Activated CD4-positive, alpha-beta T cell treated with anti-CD3 and anti-CD28 coated beads, Interleukin-10, Interleukin-2, amounts not matched to agents 100 ng/mL and 50 ng/mL, durations not matched to agents 16 hours and 8 hours (primary cell): ENCODE measurements around the gene GHITM.
"Not testable (repeated sequence)": the region's sequence is repeated elsewhere in the genome, so short reads cannot be mapped to it uniquely, and the experiment has no call there.

Experiments used
- DNase-seq: peaks from one replicate; pipeline ENCODE4 v3.0.0-alpha.2; 2020

The GHITM gene

GRCh38 chr10:84139126-84140035, at the start of gene GHITM:
TSS of gene GHITM (plus strand) at chr10:84139509. CDS start at chr10:84141501, 1,992 bp downstream.
- DNase-seq, result peak; percentile 99

GRCh38 chr10:84095811-84096497, 43.4 kb upstream of the GHITM start:
- no peak for DNase-seq

- DNase-seq, result peak; percentile 5
These were observed 41.4 kb upstream of the GHITM start for GRCh38 chr10:84097787-84098353.

GRCh38 chr10:84098667-84099066, 40.6 kb upstream of the GHITM start:
- no peak for DNase-seq

GRCh38 chr10:84101042-84101441, 38.3 kb upstream of the GHITM start:
- DNase-seq, result no peak

- no peak for DNase-seq
These were observed 30.5 kb upstream of the GHITM start for GRCh38 chr10:84108797-84109196.

- DNase-seq, result not testable (repeated sequence)
These were observed 29.5 kb upstream of the GHITM start for GRCh38 chr10:84109772-84110171.

- DNase-seq, result not testable (repeated sequence)
These were observed 25.8 kb upstream of the GHITM start for GRCh38 chr10:84113468-84113867.

- no peak for DNase-seq
These were observed 25.1 kb upstream of the GHITM start for GRCh38 chr10:84114088-84114667.

GRCh38 chr10:84117204-84117603, 22.1 kb upstream of the GHITM start:
- DNase-seq, result peak; percentile 13

GRCh38 chr10:84117686-84118394, 21.5 kb upstream of the GHITM start:
- DNase-seq, result no peak

GRCh38 chr10:84118395-84119006, 20.8 kb upstream of the GHITM start:
- DNase-seq, result peak; percentile 8

GRCh38 chr10:84123362-84123761, 15.9 kb upstream of the GHITM start:
- DNase-seq, result no peak

GRCh38 chr10:84125910-84126784, 13.2 kb upstream of the GHITM start:
- DNase-seq, result peak; percentile 15

- no peak for DNase-seq
These were observed 12.5 kb upstream of the GHITM start for GRCh38 chr10:84126785-84127167.

GRCh38 chr10:84135836-84136235, 3.5 kb upstream of the GHITM start:
- DNase-seq, result no peak

- no peak for DNase-seq
These were observed 1.5 kb upstream of the GHITM start for GRCh38 chr10:84137811-84138210.

GRCh38 chr10:84138478-84139125, 707 bp upstream of the GHITM start:
- peak; percentile 73 for DNase-seq

- DNase-seq, result no peak
These were observed 699 bp downstream of the GHITM start for GRCh38 chr10:84140036-84140379.

GRCh38 chr10:84147347-84147746, 8.0 kb downstream of the GHITM start:
- DNase-seq, result no peak
